ENCODE measurements around the gene ZBED6. TPM values are rescaled to one million over a fixed set of nuclear protein-coding genes. Genes with fewer than 3 reads are reported as not detected.
"Not testable (repeated sequence)": the region's sequence is repeated elsewhere in the genome, so short reads cannot be mapped to it uniquely, and the experiment has no call there.

Gene ZBED6, protein sequence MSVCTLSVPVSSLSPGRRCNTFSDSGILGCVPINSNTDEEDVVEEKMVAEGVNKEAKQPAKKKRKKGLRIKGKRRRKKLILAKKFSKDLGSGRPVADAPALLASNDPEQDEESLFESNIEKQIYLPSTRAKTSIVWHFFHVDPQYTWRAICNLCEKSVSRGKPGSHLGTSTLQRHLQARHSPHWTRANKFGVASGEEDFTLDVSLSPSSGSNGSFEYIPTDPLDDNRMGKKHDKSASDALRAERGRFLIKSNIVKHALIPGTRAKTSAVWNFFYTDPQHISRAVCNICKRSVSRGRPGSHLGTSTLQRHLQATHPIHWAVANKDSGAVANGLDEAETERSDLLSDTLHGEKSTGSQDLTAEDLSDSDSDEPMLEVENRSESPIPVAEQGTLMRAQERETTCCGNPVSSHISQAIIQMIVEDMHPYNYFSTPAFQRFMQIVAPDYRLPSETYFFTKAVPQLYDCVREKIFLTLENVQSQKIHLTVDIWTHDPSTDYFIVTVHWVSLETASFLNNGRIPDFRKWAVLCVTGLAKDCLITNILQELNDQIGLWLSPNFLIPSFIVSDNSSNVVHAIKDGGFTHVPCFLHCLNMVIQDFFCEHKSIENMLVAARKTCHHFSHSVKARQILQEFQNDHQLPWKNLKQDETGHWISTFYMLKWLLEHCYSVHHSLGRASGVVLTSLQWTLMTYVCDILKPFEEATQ (N-terminal part only)
- 21.9 and 22.7 TPM in 2 replicates for polyA plus RNA-seq (2011; rRNA removed)
- 44.6 and 54.8 TPM in 2 replicates for polyA minus RNA-seq (2011; rRNA and poly(A)+ RNA removed)

DNA sequence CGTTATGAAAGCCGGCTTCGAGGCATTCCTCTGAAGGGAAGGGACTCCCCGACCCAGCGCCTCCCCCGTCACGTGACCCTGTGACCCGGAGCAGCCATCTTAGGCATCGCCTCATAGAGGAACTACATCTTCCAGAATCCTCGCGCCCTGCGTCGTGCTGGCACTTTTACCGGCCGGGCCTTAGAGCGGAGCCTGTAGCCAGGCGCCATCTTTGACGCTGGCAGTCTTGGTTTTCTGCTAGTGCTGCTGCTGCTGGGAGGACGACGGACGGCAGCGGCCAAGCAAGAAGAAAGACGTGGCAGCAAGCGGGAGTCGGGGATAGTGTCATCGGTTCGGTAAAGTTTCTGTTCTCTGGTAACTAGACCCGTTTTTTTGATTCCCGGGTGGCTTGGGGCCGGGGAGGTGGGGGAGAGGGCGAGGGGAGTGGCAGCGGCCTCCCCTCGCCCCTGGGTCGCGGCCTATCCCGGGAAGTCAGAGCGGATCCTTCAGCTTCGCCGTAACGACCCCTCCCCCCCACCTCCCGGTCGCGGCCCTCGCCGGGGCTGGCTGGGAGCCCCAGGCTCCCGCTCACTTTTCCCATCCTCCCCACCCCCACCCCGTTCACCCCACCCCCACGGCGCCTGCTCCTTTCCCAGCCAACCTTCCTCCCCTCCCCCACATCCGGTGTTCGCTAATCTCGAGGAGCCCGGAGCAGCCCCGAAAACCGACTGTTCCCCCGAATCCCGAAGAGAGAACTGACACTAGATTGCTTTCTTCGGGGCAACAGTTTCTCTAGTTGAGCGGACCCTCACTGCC is at the start of gene ZBED6, which contains the start of gene ZC3H11A:
Gene ZBED6 (plus strand): TSS at position 183 of the 795 bp plus-strand sequence. CDS start 1,900 bp downstream, outside the sequence.
Gene ZC3H11A (plus strand): TSS at position 183 of the 795 bp plus-strand sequence. CDS start 21,448 bp downstream, outside the sequence.
- Histone ChIP-seq H3K9me3 (ENCODE audit: control insufficient read depth, insufficient read depth, low read length) (no peaks in the 10 kb centered on the region), H3K27ac (ENCODE audit: low read depth, low read length) (peak within 1 kb of the TSS; percentile 96), H3K4me3 (ENCODE audit: low read depth, low read length) (peak within 1 kb of the TSS; percentile 71), H3K27me3 (ENCODE audit: control insufficient read depth, insufficient read depth, low read length) (no peaks in the 10 kb centered on the region)
- TF ChIP-seq, protein P1, sequence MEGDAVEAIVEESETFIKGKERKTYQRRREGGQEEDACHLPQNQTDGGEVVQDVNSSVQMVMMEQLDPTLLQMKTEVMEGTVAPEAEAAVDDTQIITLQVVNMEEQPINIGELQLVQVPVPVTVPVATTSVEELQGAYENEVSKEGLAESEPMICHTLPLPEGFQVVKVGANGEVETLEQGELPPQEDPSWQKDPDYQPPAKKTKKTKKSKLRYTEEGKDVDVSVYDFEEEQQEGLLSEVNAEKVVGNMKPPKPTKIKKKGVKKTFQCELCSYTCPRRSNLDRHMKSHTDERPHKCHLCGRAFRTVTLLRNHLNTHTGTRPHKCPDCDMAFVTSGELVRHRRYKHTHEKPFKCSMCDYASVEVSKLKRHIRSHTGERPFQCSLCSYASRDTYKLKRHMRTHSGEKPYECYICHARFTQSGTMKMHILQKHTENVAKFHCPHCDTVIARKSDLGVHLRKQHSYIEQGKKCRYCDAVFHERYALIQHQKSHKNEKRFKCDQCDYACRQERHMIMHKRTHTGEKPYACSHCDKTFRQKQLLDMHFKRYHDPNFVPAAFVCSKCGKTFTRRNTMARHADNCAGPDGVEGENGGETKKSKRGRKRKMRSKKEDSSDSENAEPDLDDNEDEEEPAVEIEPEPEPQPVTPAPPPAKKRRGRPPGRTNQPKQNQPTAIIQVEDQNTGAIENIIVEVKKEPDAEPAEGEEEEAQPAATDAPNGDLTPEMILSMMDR (IDR thresholded peaks at IDR 0.05; ENCODE audit: low read depth, low read length): no peak
- ChIA-PET POLR2A (interaction anchor here (0.6 kb wide), 1 partner anchor 52 kb away, joined by 3 read pairs; no protein-coding TSS in a partner anchor), CTCF (no interaction called here)
- peak; percentile 96 for DNase-seq (ENCODE audit: low read depth, low spot score)

DNA sequence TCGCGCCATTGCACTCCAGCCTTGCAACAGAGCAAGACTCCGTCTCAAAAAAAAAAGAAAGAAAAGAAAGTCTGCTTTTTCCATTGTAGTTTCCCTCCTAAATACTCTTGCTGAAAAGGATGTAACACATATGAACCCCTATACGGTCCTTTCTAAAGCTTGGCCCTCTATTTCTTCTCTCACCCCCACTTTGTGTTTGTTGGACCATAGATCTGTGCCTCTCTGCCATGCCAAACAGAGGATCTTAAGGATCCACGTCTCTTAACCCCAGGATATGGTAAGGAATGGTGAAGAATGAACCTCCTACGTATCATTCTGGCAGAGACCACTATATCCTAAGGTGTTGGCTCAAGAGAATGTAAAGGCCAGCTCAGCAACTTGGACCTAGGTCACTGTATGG is 49.1 kb upstream of the ZBED6 start:
- no peaks in the 10 kb centered on the region for H3K9me3 ChIP-seq (ENCODE audit: control insufficient read depth, insufficient read depth, low read length)
- ChIA-PET POLR2A (no interaction called here), CTCF (interaction anchor here (1.5 kb wide), 1 partner anchor 242 kb away, joined by 3 read pairs; no protein-coding TSS in a partner anchor)
- no peak overlapping the region for H3K4me3 ChIP-seq (ENCODE audit: low read depth, low read length)
- DNase-seq (ENCODE audit: low read depth, low spot score): no peak
- no peaks in the 10 kb centered on the region for H3K27me3 ChIP-seq (ENCODE audit: control insufficient read depth, insufficient read depth, low read length)
- H3K27ac ChIP-seq (ENCODE audit: low read depth, low read length): no peak overlapping the region
- TF ChIP-seq, protein P1 (IDR thresholded peaks at IDR 0.05; ENCODE audit: low read depth, low read length): no peak

DNA sequence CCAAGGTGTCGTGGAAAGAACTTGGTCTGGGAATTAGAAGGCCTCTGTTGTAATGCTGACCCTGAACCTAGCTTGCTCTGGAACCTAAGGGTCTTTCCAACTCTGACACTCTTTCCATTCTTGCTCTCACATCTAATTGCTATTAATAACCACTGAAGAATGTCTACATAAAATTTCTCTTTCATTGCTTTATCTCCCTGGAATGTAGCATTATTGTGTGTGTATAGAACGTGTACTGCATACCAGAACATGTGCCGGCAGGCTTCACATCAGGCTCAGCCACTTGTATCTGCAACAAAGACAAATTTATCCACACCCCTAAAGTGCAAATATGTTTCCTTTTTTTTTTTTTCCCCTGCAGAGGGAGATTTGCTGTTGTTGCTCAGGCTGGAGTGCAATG is 44.4 kb upstream of the ZBED6 start:
- CTCF ChIA-PET: no interaction called here

DNA sequence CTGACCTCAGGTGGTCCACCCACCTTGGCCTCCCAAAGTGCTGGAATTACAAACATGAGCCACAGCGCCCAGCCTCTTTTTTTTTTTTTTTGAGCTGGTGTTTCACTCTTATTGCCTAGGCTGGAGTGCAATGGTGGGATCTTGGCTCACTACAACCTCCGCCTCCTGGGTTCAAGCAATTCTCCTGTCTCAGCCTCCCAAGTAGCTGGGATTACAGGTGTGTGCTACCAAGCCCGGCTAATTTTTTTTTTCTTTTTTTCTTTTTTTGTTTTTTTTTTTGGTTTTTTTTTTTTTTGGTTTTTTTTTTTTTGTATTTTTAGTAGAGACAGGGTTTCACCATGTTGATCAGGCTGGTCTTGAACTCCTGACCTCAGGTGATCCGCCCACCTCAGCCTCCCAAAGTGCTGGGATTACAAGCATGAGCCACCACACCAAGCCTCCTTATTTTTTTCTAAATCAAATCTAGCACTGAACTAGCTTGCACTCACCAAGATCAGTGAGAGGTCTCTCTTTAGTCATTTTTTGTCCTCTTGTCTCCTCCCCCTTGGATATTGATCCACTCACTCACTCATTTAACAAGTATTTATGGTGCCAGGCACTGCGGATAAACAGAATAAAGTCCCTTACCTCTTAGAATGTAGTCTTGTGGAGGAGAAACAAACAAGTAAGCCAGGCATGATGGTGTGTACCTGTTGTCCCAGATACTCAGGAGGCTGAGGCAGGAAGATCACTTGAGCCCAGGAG is 43.6 kb upstream of the ZBED6 start:
- DNase-seq (ENCODE audit: low read depth, low spot score); H3K4me3 ChIP-seq (ENCODE audit: low read depth, low read length); H3K27me3 ChIP-seq (ENCODE audit: control insufficient read depth, insufficient read depth, low read length); H3K27ac ChIP-seq (ENCODE audit: low read depth, low read length); H3K9me3 ChIP-seq (ENCODE audit: control insufficient read depth, insufficient read depth, low read length): not testable (repeated sequence)
- ChIA-PET CTCF (interaction anchor here (0.6 kb wide), 3 partner anchors 194 to 410 kb away, joined by 3 to 4 read pairs (median 3); no protein-coding TSS in a partner anchor), POLR2A (interaction anchor here (0.6 kb wide), 1 partner anchor 84 kb away, joined by 3 read pairs; no protein-coding TSS in a partner anchor)

More for the DNA sequence above, 44.4 kb upstream of the ZBED6 start:
- POLR2A ChIA-PET: no interaction called here
- H3K27ac ChIP-seq (ENCODE audit: low read depth, low read length): peak overlapping the region; percentile 52
- no peak overlapping the region for H3K4me3 ChIP-seq (ENCODE audit: low read depth, low read length)
- TF ChIP-seq, protein P1 (IDR thresholded peaks at IDR 0.05; ENCODE audit: low read depth, low read length): no peak
- H3K9me3 ChIP-seq (ENCODE audit: control insufficient read depth, insufficient read depth, low read length): no peaks in the 10 kb centered on the region
- DNase-seq (ENCODE audit: low read depth, low spot score): peak; percentile 48
- H3K27me3 ChIP-seq (ENCODE audit: control insufficient read depth, insufficient read depth, low read length): no peaks in the 10 kb centered on the region
